CD4-positive, alpha-beta T cell (primary cell): ENCODE measurements around the gene ABCC4. TPM values are rescaled to one million over a fixed set of nuclear protein-coding genes. Genes with fewer than 3 reads are reported as not detected.

Experiments
- ATAC-seq: fragments of 200-7000 bp; cut with Tn5 transposase; one replicate; pipeline ENCODE4 v1.10.0; 2022; ENCODE audit warnings: mild to moderate bottlenecking; ENCODE audit not compliant: poor library complexity
- CTCF ChIA-PET: fragments of 350-600 bp; sonication (Branson Sonifier 250); formaldehyde crosslinking; loops from one replicate; lab custom pipeline; 2021; ENCODE audit warnings: antibody characterized with exemption, inconsistent platforms; lab: Charles Lee
- POLR2A ChIA-PET: fragments of 350-600 bp; sonication (Branson Sonifier 250); formaldehyde crosslinking; loops from one replicate; lab custom pipeline; 2021; ENCODE audit warnings: antibody characterized with exemption, inconsistent platforms; lab: Charles Lee
- DNase-seq, 14 experiments: peaks; one replicate each; pipeline ENCODE4 v3.0.0-alpha.2; 2013 to 2020; ENCODE audit warnings: mixed read lengths in 2 of 14
- H3K27ac ChIP-seq, 2 donors: one replicate each; pipeline versions ENCODE4 v1.5.1 to v1.7.0; 2013; ENCODE audit warnings: low read length in 2 of 2, low read depth in 1 of 2, mild to moderate bottlenecking in 1 of 2
- H3K27me3 ChIP-seq, 2 experiments: 1 replicate in 1 of 2; 2 replicates in 1 of 2; pipeline versions ENCODE4 v1.6.1 to v1.7.0; 2013; ENCODE audit warnings: low read length in 2 of 2, control low read depth in 1 of 2, mild to moderate bottlenecking in 1 of 2, moderate library complexity in 1 of 2; ENCODE audit not compliant: insufficient read depth in 2 of 2, control insufficient read depth in 1 of 2
- H3K36me3 ChIP-seq: one replicate; pipeline ENCODE4 v1.6.1; 2013; ENCODE audit warnings: low read length, control low read depth; ENCODE audit not compliant: insufficient read depth
- H3K4me1 ChIP-seq: one replicate; pipeline ENCODE4 v1.6.1; 2013; ENCODE audit warnings: low read length, control low read depth; ENCODE audit not compliant: insufficient read depth
- H3K4me3 ChIP-seq: one replicate; pipeline ENCODE4 v1.5.1; 2013; ENCODE audit warnings: mild to moderate bottlenecking, low read length, moderate library complexity
- H3K9me3 ChIP-seq, 2 experiments: 1 replicate in 1 of 2; 2 replicates in 1 of 2; pipeline versions ENCODE4 v1.6.1 to v1.7.0; 2013; ENCODE audit warnings: low read length in 2 of 2, mild to moderate bottlenecking in 2 of 2, control low read depth in 1 of 2, moderate library complexity in 1 of 2; ENCODE audit not compliant: control insufficient read depth in 1 of 2, insufficient read depth in 1 of 2
- H3K27ac Mint-ChIP-seq: one replicate; pipeline ENCODE4 v1.8.0; 2020; ENCODE audit warnings: mixed read lengths
- H3K27me3 Mint-ChIP-seq: one replicate; pipeline ENCODE4 v1.8.0; 2021; ENCODE audit warnings: mixed read lengths
- H3K36me3 Mint-ChIP-seq: one replicate; pipeline ENCODE4 v1.8.0; 2021; ENCODE audit warnings: low read depth, mixed read lengths
- H3K4me1 Mint-ChIP-seq: one replicate; pipeline ENCODE4 v1.8.0; 2021; ENCODE audit warnings: low read depth, mixed read lengths
- H3K4me3 Mint-ChIP-seq: one replicate; pipeline ENCODE4 v1.8.0; 2020; ENCODE audit warnings: mild to moderate bottlenecking, mixed read lengths
- H3K9me3 Mint-ChIP-seq: one replicate; pipeline ENCODE4 v1.8.0; 2020; ENCODE audit warnings: mixed read lengths
- CTCF ChIP-seq: fragments of 200-600 bp; IDR thresholded peaks from one replicate; pipeline ENCODE4 v1.8.0; 2022; ENCODE audit warnings: antibody characterized with exemption, mild to moderate bottlenecking
- intact Hi-C, 2 experiments: fragments of 100-400 bp; cut with DNase I in 1 of 2; cut with micrococcal nuclease in 1 of 2; formaldehyde crosslinking; loops; one replicate each; pipeline versions ENCODE4 v1.15.1 to v1.9.0; 2023 to 2025; cut with DNase I, micrococcal nuclease
- total RNA-seq, 174 experiments: library from RNA in 2 of 174; stranded (reverse) in 2 of 174; gene quantifications; one replicate each; pipeline ENCODE4 v1.2.3 and lab custom pipeline; 2021 to 2026

Gene ABCC4
- total RNA-seq, 2 experiments from 2014 or later: 4.0 to 4.4 TPM

- POLR2A ChIA-PET: interaction anchor here (0.8 kb wide), 1 partner anchor 11 kb away, joined by 3 read pairs; no protein-coding TSS in a partner anchor
These were observed 270.4 kb downstream of the ABCC4 start for GRCh38 chr13:95030821-95031343.

DNA sequence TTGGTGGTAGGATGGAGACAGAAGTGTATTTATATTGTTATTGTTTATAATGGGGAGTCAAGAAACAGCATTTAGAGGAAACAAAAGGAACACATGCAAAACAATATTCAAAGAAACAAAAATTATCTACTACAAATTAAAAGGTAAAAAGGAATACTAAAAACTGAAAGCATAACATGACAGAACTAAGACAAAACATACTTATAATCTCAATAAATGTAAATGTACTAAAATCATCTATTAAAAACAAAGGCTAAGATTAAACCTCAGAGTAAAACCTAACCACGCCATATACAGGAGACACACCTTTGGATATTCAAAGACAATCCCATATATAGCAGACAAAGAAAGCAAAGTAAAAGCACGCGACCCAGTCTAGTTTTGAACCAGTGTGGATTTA is 273.6 kb downstream of the ABCC4 start:
- no peaks in the 10 kb centered on the region for H3K27me3 ChIP-seq
- Mint-ChIP-seq H3K36me3 (peaks cover 40% of the 10 kb centered on the region), H3K9me3 (peaks cover 7% of the 10 kb centered on the region), H3K27me3 (no peaks in the 10 kb centered on the region), H3K4me1 (no peaks in the 10 kb centered on the region), H3K4me3 (no peak overlapping the region), H3K27ac (no peak overlapping the region)
- ChIA-PET POLR2A (no interaction called here), CTCF (no interaction called here)
- no peak overlapping the region for H3K27ac ChIP-seq
- no peak for TF ChIP-seq CTCF
- H3K9me3 ChIP-seq: no peaks in the 10 kb centered on the region
- ATAC-seq (no peak), DNase-seq (no peak)
- H3K36me3 ChIP-seq: peaks cover 6% of the 10 kb centered on the region
- no peak overlapping the region for H3K4me3 ChIP-seq
- H3K4me1 ChIP-seq: no peaks in the 10 kb centered on the region
- intact Hi-C loops: no loop called here

More at GRCh38 chr13:95030821-95031343, 270.4 kb downstream of the ABCC4 start:
- no peaks in the 10 kb centered on the region for H3K27me3 ChIP-seq
- peaks cover 6% of the 10 kb centered on the region for H3K4me1 Mint-ChIP-seq
- H3K27me3 Mint-ChIP-seq: no peaks in the 10 kb centered on the region
- no peak overlapping the region for H3K4me3 ChIP-seq
- H3K9me3 Mint-ChIP-seq: peaks cover 7% of the 10 kb centered on the region
- peaks cover 12% of the 10 kb centered on the region for H3K36me3 ChIP-seq
- TF ChIP-seq CTCF: no peak
- H3K4me3 Mint-ChIP-seq: no peak overlapping the region
- DNase-seq: no peak
- no peaks in the 10 kb centered on the region for H3K9me3 ChIP-seq
- CTCF ChIA-PET: no interaction called here
- no peak overlapping the region for H3K27ac ChIP-seq
- intact Hi-C loops: no loop called here
- H3K27ac Mint-ChIP-seq: no peak overlapping the region
- no peak for ATAC-seq
- peaks cover 3% of the 10 kb centered on the region for H3K4me1 ChIP-seq
- H3K36me3 Mint-ChIP-seq: peaks cover 42% of the 10 kb centered on the region

DNA sequence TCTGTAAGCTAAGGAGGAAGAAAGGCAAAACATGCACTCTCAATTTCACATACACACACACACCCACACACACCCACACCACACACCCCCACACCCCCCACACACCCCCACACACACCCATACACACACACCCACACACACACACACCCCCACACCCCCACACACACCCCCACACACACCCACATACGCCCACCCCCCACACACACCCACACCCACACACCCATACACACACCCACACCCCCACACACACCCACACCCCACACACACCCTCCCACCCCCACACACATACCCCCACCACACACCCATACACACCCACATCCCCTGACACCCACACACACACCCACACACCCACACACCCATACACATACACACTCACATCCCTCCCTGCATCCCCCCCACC is 276.1 kb downstream of the ABCC4 start:
- DNase-seq (no peak), ATAC-seq (no peak)
- Histone ChIP-seq H3K9me3 (no peaks in the 10 kb centered on the region), H3K27me3 (no peaks in the 10 kb centered on the region), H3K27ac (no peak overlapping the region), H3K4me3 (no peak overlapping the region), H3K36me3 (peaks cover 3% of the 10 kb centered on the region), H3K4me1 (no peaks in the 10 kb centered on the region)
- peaks cover 7% of the 10 kb centered on the region for H3K9me3 Mint-ChIP-seq
- ChIA-PET POLR2A (no interaction called here), CTCF (no interaction called here)
- intact Hi-C loops: no loop called here
- H3K4me1 Mint-ChIP-seq: no peaks in the 10 kb centered on the region
- H3K27me3 Mint-ChIP-seq: no peaks in the 10 kb centered on the region
- H3K4me3 Mint-ChIP-seq: no peak overlapping the region
- no peak overlapping the region for H3K27ac Mint-ChIP-seq
- H3K36me3 Mint-ChIP-seq: peaks cover 57% of the 10 kb centered on the region
- TF ChIP-seq CTCF: no peak
